NCI-H2171 treated with DMSO at 0.1 percent for 48 hours (cell line): Measurements from ENCODE around the gene MPPED2.

Source experiments
- DNase-seq: peaks from one replicate; lab custom pipeline; 2025; lab: John Stamatoyannopoulos, UW

The MPPED2 gene

GRCh38 chr11:30453705-30454104 lies 132.4 kb downstream of the MPPED2 start:
- DNase-seq = no peak

GRCh38 chr11:30452842-30453241 lies 133.3 kb downstream of the MPPED2 start:
- no peak for DNase-seq

GRCh38 chr11:30452114-30452513 lies 134.0 kb downstream of the MPPED2 start:
- DNase-seq = no peak

- no peak for DNase-seq
These were observed 134.5 kb downstream of the MPPED2 start for GRCh38 chr11:30451626-30452025.

GRCh38 chr11:30451167-30451566 lies 135.0 kb downstream of the MPPED2 start:
- DNase-seq = no peak

- no peak for DNase-seq
These were observed 139.0 kb downstream of the MPPED2 start for GRCh38 chr11:30447058-30447640.

DNA sequence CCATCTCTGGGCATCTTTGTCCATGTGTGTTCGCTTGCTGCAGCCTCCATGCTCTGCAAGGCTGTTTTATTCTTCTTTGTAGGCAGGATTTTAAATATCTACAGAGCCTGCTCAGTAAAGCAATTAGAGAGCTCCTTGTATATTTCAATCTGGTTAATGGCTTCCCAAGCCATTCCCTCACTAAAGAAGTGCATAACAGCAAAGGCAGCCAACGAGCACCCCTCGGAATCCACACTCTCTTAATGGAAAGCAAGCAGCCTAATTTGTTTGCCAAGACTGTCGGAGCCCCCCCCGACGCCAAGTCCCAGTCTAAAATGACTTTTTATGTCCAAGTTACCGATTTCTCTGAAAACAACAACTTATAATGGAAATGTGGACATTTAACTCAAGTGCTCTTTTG lies 139.6 kb downstream of the MPPED2 start:
- no peak for DNase-seq

GRCh38 chr11:30445056-30445455 lies 141.1 kb downstream of the MPPED2 start:
- no peak for DNase-seq

DNA sequence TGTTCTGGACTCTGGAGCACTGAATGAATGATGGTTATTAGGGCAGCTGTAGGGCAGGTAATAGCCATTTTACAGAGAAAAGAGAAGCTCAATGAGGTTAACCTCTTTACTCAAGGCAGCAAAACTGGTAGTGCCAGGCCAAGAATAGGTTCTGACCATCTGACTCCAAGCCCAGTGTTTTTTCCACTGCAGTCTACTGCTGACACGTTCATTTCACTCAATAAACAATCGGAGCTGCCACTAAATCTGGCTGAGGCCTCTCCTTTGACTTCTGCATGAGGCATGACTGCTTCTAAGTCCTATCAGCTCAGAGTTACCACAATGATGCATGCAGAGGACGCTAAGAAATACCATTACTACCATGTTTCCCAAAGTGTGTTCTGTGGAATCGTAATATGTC lies 145.6 kb downstream of the MPPED2 start:
- no peak for DNase-seq

DNA sequence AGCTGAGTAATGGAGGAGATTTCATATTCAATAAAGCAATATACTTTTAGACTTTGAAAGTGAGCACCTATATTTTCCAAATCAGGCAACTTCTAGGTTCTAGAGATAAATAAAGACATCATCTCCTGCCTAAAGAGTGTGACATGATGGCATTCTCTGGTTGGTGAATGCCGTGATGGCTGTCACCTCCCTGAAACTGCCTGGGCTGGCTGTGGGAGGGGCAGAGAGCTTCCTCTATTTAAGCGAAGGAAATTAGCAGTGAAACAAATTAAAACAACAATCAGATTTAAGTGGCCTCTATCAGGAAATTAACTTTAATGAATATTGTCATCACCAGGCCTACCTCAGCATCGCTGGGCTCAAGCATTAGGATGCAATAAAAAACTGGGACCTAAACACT lies 149.4 kb downstream of the MPPED2 start:
- no peak for DNase-seq

GRCh38 chr11:30435488-30435887 lies 150.7 kb downstream of the MPPED2 start:
- no peak for DNase-seq

DNA sequence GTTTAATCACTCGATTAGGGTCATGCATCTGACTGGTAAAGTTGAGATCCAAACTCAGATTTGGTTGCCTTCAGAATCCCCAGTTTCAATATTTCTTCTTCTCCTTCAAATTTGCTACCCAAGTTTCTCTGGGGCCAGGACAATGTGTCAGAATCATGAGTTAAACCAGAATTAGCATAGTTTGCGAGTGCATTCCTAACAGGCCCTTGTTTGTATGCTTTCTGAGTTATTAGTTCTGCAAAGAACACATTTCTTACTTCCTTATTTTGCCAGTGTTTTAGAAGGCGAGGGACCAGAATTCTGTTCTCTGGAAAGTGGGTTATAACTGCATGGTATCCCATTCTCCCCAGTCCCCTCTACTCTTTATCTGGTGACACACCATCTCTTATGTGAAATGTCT lies 151.3 kb downstream of the MPPED2 start:
- DNase-seq = no peak

DNA sequence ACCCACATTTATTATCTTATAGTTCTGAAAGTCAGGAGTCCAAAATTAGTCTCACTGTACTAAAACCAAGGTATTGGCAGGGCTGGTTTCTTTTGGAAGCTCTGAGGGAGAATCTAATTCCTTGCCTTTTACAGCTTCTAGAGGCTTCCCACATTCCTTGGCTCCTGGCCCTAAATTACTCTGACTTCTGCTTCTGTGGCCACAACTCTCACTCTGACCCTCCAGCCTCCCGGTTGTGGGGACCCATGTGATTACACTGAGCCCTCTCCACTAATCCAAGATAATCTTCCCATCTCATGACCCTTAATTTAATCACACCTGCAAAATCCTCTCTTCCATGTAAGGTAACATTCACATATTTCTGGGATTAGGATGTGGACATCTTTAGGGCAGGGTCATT lies 152.3 kb downstream of the MPPED2 start:
- no peak for DNase-seq

DNA sequence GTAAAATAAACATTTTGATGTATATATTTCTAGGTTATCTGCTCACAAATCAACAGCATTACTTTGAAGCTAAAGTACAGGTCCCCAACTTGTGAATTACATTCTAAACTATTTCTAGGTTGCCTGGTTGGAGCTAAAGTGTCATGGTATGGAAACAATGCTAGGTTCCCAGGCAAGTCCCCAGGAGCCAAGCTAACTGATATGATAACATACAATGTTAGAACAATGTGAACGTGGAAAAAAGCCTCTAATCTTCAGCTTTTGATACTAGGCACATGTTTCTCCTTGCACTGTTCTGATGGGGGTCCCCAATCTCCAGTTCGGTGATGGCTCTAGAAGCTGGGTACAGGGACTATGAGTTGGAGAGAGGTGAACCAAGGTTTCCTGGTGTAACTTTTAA lies 153.4 kb downstream of the MPPED2 start:
- DNase-seq = no peak

DNA sequence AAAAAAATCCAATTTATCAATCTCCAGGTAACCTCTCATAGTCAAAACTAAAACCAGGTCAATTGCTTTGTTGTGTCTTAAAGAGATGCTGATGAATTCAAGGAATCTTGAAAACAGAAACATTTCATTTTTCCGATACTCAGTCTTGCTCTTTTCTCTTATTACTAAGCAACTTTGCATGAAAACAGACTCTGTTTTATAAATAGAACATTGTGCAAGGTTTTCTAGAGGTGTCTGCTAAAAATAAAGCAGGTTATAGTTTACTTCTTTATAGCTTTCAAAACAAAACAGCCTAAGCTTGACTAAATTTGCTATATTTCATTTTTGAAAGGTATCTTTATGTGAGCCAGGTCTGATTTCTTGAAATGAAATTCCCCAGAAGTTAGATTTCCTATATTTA lies 154.0 kb downstream of the MPPED2 start:
- no peak for DNase-seq

DNA sequence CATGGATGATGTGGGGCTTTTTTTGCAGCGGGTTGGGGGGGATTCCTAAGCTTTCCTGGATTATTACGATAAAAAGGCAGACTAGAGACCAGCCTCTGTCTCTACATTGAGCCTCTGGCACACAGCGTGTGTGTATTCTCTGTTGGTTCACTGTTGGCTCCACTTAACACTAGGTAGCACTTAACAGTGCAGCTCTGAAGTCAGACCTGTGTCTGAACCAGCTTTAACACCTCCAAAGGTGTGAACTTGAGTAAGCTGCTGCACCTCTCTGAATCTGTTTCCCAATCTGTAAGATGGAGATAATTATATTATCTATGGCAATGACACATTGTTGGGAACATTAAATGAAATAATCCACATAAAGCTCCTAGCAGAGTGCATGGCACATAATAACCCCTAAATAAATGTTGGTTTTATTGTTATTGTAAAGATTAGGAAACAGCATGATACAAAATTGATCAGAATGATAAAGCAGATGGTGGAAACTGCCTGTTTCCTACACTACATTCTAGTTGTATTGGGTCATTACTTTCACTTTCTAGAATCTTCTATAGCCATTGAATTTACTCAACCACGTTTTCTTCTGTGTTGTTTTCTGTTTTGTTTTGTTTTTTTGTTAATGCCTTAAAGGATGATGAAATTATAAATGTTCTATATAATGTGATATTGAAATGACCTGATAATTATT lies 154.9 kb downstream of the MPPED2 start:
- no peak for DNase-seq

GRCh38 chr11:30429550-30429949 lies 156.6 kb downstream of the MPPED2 start:
- DNase-seq = no peak

DNA sequence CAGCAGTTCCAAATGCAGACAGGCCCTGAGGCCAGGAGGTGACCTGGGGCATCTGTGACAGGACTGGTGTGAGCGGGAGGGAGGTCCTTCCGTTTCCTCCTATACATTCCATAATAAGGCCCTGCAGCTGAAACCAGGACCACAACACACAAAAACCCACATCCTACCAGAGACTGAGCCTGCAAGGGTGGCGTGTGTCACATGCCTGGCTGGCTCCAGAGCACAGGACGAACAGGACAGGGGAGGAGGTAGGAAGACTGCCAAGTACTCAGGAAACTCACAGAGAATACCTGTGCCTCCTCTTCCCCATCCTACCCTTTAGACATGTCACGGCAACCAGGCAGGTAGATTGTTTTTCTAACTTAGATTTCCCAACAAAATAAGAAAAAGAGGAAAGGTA lies 159.4 kb downstream of the MPPED2 start:
- no peak for DNase-seq

DNA sequence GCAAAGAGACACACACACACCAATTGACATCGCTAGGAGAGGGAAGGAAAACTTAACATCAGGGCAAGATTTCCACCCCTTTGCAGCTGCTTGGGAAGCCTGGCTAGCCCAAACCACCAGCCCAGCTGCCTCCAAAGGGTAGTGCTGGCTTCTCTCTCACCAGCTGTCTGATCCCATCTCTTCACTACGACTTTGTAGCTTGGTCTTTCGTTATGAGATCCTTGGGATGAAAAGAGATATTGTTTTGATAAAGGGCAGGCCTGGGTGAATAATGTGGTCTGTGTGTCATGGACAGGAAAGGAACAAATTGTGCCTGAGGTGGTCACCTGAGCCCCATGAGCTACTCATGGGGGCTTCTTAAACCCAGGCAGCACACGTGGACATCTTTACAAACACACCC lies 161.3 kb downstream of the MPPED2 start:
- DNase-seq = no peak

DNA sequence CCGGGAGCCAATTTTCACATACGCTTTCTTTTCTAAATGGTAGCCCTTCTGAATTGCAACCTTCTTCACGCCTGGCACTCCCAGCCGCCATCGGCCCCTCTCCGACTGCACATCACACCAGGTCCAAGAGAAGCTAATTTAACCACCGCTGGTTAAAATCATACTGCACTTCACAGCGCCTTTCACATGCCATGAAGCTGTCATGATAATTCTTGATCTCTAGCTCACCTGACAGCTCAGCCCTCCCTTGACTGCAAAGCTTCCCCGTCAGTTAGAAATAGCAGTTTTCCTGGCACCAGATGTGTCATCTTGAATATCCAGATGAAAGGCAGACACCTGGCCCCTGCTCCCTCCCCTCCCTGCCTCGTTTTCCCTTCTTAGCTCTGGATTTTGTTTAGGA lies 161.8 kb downstream of the MPPED2 start:
- DNase-seq = no peak

GRCh38 chr11:30423886-30424285 lies 162.3 kb downstream of the MPPED2 start:
- DNase-seq = no peak

DNA sequence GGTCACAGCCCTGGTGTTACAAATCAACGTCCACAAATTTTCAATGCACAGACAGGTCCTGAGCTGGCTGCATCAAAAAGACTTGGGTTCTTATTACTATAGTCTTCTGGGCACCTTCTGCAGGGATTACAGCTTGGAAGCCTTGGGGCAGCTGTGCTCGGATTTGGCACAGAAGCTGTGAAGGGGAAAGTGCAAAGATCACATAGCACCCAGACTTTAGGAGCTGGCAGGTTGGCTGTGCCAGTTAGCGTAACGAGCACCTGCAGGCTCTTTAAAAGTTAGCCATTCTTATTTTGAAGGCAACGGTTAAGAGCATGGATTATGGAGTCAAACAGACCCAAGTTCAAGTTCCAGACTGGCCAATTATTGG lies 162.9 kb downstream of the MPPED2 start:
- no peak for DNase-seq

- DNase-seq = no peak
These were observed 163.5 kb downstream of the MPPED2 start for GRCh38 chr11:30422447-30423278.
